SK-N-SH (cell line): ENCODE measurements around the gene MIS18A. TPM values are rescaled to one million over a fixed set of nuclear protein-coding genes. Genes with fewer than 3 reads are reported as not detected.

Experiments used
- CTCF ChIA-PET: fragments of 300-600, 350-600 bp; formaldehyde crosslinking; extraction: SDS; loops from one replicate; lab custom pipeline; 2021; lab: Yijun Ruan, JAX
- POLR2A ChIA-PET: fragments of 350-600 bp; sonication (Branson Sonifier 250); formaldehyde crosslinking; extraction: SDS; loops from one replicate; lab custom pipeline; 2020; ENCODE audit warnings: antibody characterized with exemption, inconsistent platforms; lab: Yijun Ruan, JAX
- DNase-seq: peaks from one replicate; pipeline ENCODE4 v3.0.0; 2012
- H2AFZ ChIP-seq: fragments of 200-600 bp; sonication (generic); 2 replicates; pipeline ENCODE4 v1.8.1; 2016; ENCODE audit warnings: antibody characterized with exemption, mild to moderate bottlenecking, low read depth
- H3F3A ChIP-seq: fragments of 200-600 bp; sonication (generic); replicated peaks from 2 replicates; pipeline ENCODE3; 2016; ENCODE audit warnings: antibody characterized with exemption, mild to moderate bottlenecking; ENCODE audit not compliant: insufficient read depth
- H3K27ac ChIP-seq, 2 experiments: fragments of 200-500 bp in 1 of 2; fragments of 200-600 bp in 1 of 2; sonication (Bioruptor generic) in 1 of 2; sonication (generic), shearing (Covaris generic) in 1 of 2; 2 replicates each; pipeline versions ENCODE4 v1.5.1 to v1.6.1; 2014 to 2016; ENCODE audit warnings: low read depth in 2 of 2, inconsistent platforms in 1 of 2, low read length in 1 of 2, mild to moderate bottlenecking in 1 of 2, mixed read lengths in 1 of 2
- H3K27me3 ChIP-seq: fragments of 200-600 bp; sonication (generic), shearing (Covaris generic); 2 replicates; pipeline ENCODE4 v1.6.1; 2016; ENCODE audit warnings: mixed run types; ENCODE audit not compliant: insufficient read depth
- H3K36me3 ChIP-seq, 2 experiments: fragments of 200-500 bp in 1 of 2; fragments of 200-600 bp in 1 of 2; sonication (Bioruptor generic) in 1 of 2; sonication (generic) in 1 of 2; replicated peaks in 1 of 2; 2 replicates each; pipeline versions ENCODE3 to v1.5.1; 2014 to 2016; ENCODE audit warnings: low read length in 1 of 2, mild to moderate bottlenecking in 1 of 2; ENCODE audit not compliant: insufficient read depth in 2 of 2, control insufficient read depth in 1 of 2
- H3K4me1 ChIP-seq, 2 experiments: fragments of 200-500 bp in 1 of 2; fragments of 200-600 bp in 1 of 2; sonication (Bioruptor generic) in 1 of 2; sonication (generic), shearing (Covaris generic) in 1 of 2; 2 replicates each; pipeline versions ENCODE4 v1.5.1 to v1.6.1; 2014 to 2016; ENCODE audit warnings: low read depth in 1 of 2, low read length in 1 of 2, mixed run types in 1 of 2; ENCODE audit not compliant: insufficient read depth in 2 of 2, control insufficient read depth in 1 of 2
- H3K4me2 ChIP-seq: fragments of 200-600 bp; sonication (generic), shearing (Covaris generic); 2 replicates; pipeline ENCODE4 v1.6.1; 2017; ENCODE audit warnings: mixed run types
- H3K4me3 ChIP-seq, 2 experiments: fragments of 200-500 bp in 1 of 2; fragments of 200-600 bp in 1 of 2; sonication (Bioruptor generic) in 1 of 2; sonication (generic), shearing (Covaris generic) in 1 of 2; 2 replicates each; pipeline versions ENCODE4 v1.5.1 to v1.8.1; 2014 to 2016; ENCODE audit warnings: low read depth in 2 of 2, inconsistent platforms in 1 of 2, low read length in 1 of 2, mild to moderate bottlenecking in 1 of 2, mixed read lengths in 1 of 2, moderate library complexity in 1 of 2
- H3K79me2 ChIP-seq: fragments of 200-600 bp; sonication (generic); 2 replicates; pipeline ENCODE4 v1.8.1; 2017; ENCODE audit warnings: mild to moderate bottlenecking; ENCODE audit not compliant: insufficient read depth
- H3K9ac ChIP-seq: fragments of 200-600 bp; sonication (generic); 2 replicates; pipeline ENCODE4 v1.6.1; 2017; ENCODE audit warnings: mixed run types
- H3K9me2 ChIP-seq: fragments of 200-600 bp; sonication (generic); 2 replicates; pipeline ENCODE4 v1.6.1; 2017; ENCODE audit warnings: mixed run types
- H3K9me3 ChIP-seq: fragments of 200-600 bp; sonication (generic); 2 replicates; pipeline ENCODE4 v1.6.1; 2017; ENCODE audit warnings: mixed run types, mild to moderate bottlenecking, moderate library complexity
- H4K20me1 ChIP-seq: fragments of 200-600 bp; sonication (generic); 2 replicates; pipeline ENCODE4 v1.6.1; 2017; ENCODE audit warnings: mild to moderate bottlenecking, mixed run types; ENCODE audit not compliant: insufficient read depth
- CHD2 ChIP-seq: fragments of 150-350 bp; IDR thresholded peaks from 2 replicates; pipeline ENCODE4 v1.6.1; 2018; ENCODE audit warnings: low read length; ENCODE audit not compliant: partially characterized antibody
- ELF1 ChIP-seq: IDR thresholded peaks from 2 replicates; pipeline ENCODE4 v1.4.0; 2012
- EZH2phosphoT487 ChIP-seq: fragments of 200-600 bp; sonication (generic); IDR thresholded peaks from 2 replicates; pipeline ENCODE4 v1.6.1; 2017; ENCODE audit warnings: low read depth, mixed run types, mild to moderate bottlenecking, antibody characterized with exemption, moderate library complexity, borderline replicate concordance
- GATA2 ChIP-seq: sonication (generic); formaldehyde crosslinking; IDR thresholded peaks from 2 replicates; pipeline ENCODE4 v1.5.0; 2020; ENCODE audit warnings: mild to moderate bottlenecking, missing genetic modification reagents
- MXI1 ChIP-seq: IDR thresholded peaks from 2 replicates; pipeline ENCODE4 v1.6.1; 2012; ENCODE audit warnings: mild to moderate bottlenecking, low read depth, low read length, improper control_type of control experiment
- NFIC ChIP-seq: IDR thresholded peaks from 2 replicates; pipeline ENCODE4 v1.4.0; 2012; ENCODE audit warnings: borderline replicate concordance
- RAD21 ChIP-seq: IDR thresholded peaks from 2 replicates; pipeline ENCODE4 v1.6.1; 2012; ENCODE audit warnings: mild to moderate bottlenecking, low read length
- SIN3A ChIP-seq: IDR thresholded peaks from 2 replicates; pipeline ENCODE4 v1.6.1; 2012; ENCODE audit warnings: low read depth, mild to moderate bottlenecking, low read length, moderate library complexity, borderline replicate concordance
- YY1 ChIP-seq: IDR thresholded peaks from 2 replicates; pipeline ENCODE4 v1.4.0; 2012; ENCODE audit warnings: low read depth, mild to moderate bottlenecking
- polyA plus RNA-seq, 3 experiments: library from polyadenylated mRNA; depleted of rRNA; stranded (reverse); fragments of >200 nt; gene quantifications; 2 replicates each; pipeline ENCODE4 v1.2.3, GENCODE V29; 2012
- TF ChIP-seq, protein P1 (sequence below): IDR thresholded peaks from 2 replicates; pipeline ENCODE4; 2012
- TF ChIP-seq, protein P2 (sequence below): fragments of 200-600 bp; sonication (generic); IDR thresholded peaks from 2 replicates; pipeline ENCODE4 v1.6.1; 2017; ENCODE audit warnings: antibody characterized with exemption, mild to moderate bottlenecking, moderate library complexity
- TF ChIP-seq, protein P3 (sequence below): IDR thresholded peaks from 2 replicates; pipeline ENCODE4 v1.4.0; 2012; ENCODE audit warnings: low read depth
- TF ChIP-seq, protein P4 (sequence below): IDR thresholded peaks from 2 replicates; pipeline ENCODE4 v1.4.0; 2012; ENCODE audit warnings: low read depth, borderline replicate concordance
- TF ChIP-seq, protein P5 (sequence below): IDR thresholded peaks from 2 replicates; pipeline ENCODE4 v1.6.1; 2012; ENCODE audit warnings: mild to moderate bottlenecking, low read depth, low read length, moderate library complexity
- TF ChIP-seq, protein P6 (sequence below): IDR thresholded peaks from 2 replicates; pipeline ENCODE4 v1.4.0; 2012; ENCODE audit warnings: low read depth, borderline replicate concordance
- TF ChIP-seq, protein P7 (sequence below): fragments of 150-350 bp; IDR thresholded peaks from 2 replicates; pipeline ENCODE4 v1.6.1; 2017; ENCODE audit warnings: antibody characterized with exemption, low read length, low read depth, borderline replicate concordance

Gene MIS18A
- polyA plus RNA-seq, 1 of the 3 experiments (the other 2 are of a cell fraction): 14.2 TPM

DNA sequence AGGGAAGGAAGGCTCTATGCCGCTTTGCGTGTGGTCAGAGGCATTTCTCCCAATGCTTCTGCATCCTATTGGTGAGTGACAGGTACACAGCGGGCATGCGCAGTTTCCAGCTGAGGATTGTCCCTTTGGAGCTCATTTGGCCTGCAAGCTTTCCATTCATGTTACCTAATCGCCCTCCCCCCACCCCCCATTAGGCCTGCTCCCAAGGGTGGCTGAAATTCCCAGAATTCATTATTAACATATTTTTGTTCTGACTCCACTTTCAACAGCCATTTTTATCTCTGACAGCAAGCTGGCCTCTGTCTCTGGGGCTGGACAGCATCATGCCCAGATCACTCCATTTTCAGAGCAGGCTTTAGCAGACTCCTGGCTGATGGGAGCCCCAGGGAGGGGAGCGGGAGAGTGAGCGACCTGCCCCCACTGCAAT, 25.6 kb downstream of the MIS18A start (continued):
- TF ChIP-seq, protein P1, sequence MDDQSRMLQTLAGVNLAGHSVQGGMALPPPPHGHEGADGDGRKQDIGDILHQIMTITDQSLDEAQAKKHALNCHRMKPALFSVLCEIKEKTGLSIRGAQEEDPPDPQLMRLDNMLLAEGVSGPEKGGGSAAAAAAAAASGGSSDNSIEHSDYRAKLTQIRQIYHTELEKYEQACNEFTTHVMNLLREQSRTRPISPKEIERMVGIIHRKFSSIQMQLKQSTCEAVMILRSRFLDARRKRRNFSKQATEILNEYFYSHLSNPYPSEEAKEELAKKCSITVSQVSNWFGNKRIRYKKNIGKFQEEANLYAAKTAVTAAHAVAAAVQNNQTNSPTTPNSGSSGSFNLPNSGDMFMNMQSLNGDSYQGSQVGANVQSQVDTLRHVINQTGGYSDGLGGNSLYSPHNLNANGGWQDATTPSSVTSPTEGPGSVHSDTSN: peak; percentile 82
- TF ChIP-seq ELF1 (no peak), YY1 (peak; percentile 45; the same call in 1 of the 2 replicates), RAD21 (peak; percentile 28), EZH2phosphoT487 (no peak), MXI1 (0 out of 2 replicates have a peak, but pooled peaks have one; percentile 41)

DNA sequence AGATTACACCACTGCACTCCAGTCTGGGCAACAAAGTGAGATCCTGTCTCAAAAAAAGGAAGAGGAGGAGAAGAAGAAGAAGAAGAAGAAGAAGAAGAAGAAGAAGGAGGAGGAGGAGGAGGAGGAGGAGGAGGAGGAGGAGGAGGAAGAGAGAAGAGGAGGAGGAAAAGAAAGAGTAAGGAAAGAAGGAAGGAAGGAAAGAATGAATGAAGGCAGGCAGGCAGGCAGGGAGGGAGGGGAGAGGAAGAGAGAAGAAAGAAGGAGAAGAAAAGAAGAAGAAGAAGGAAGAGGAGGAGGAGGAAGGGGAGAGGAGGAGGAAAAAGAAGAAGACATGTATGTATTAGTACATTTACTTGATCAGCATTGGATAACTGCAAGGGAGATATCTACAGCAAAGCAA, 26.7 kb downstream of the MIS18A start:
- ChIA-PET CTCF (no interaction called here), POLR2A (no interaction called here)
- Histone ChIP-seq H4K20me1 (no peaks in the 10 kb centered on the region), H3K9me3 (no peaks in the 10 kb centered on the region), H3K27me3 (0 out of 2 replicates have a peak, but pooled peaks cover 4% of the 10 kb centered on the region), H3K9me2 (no peaks in the 10 kb centered on the region), H3K27ac (no peak overlapping the region), H3F3A (peaks cover 9% of the 10 kb centered on the region), H3K4me1 (peaks cover 8 to 20% of the 10 kb centered on the region in 2 experiments), H3K79me2 (no peaks in the 10 kb centered on the region), H3K4me2 (no peak overlapping the region), H2AFZ (no peak overlapping the region), H3K36me3 (no peaks in the 10 kb centered on the region), H3K9ac (no peak overlapping the region), H3K4me3 (no peak overlapping the region)
- TF ChIP-seq, protein P2, sequence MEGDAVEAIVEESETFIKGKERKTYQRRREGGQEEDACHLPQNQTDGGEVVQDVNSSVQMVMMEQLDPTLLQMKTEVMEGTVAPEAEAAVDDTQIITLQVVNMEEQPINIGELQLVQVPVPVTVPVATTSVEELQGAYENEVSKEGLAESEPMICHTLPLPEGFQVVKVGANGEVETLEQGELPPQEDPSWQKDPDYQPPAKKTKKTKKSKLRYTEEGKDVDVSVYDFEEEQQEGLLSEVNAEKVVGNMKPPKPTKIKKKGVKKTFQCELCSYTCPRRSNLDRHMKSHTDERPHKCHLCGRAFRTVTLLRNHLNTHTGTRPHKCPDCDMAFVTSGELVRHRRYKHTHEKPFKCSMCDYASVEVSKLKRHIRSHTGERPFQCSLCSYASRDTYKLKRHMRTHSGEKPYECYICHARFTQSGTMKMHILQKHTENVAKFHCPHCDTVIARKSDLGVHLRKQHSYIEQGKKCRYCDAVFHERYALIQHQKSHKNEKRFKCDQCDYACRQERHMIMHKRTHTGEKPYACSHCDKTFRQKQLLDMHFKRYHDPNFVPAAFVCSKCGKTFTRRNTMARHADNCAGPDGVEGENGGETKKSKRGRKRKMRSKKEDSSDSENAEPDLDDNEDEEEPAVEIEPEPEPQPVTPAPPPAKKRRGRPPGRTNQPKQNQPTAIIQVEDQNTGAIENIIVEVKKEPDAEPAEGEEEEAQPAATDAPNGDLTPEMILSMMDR: no peak
- no peak for TF ChIP-seq RAD21
- TF ChIP-seq, protein P3, sequence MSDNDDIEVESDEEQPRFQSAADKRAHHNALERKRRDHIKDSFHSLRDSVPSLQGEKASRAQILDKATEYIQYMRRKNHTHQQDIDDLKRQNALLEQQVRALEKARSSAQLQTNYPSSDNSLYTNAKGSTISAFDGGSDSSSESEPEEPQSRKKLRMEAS: no peak
- no peak for TF ChIP-seq CHD2
- TF ChIP-seq, protein P4, sequence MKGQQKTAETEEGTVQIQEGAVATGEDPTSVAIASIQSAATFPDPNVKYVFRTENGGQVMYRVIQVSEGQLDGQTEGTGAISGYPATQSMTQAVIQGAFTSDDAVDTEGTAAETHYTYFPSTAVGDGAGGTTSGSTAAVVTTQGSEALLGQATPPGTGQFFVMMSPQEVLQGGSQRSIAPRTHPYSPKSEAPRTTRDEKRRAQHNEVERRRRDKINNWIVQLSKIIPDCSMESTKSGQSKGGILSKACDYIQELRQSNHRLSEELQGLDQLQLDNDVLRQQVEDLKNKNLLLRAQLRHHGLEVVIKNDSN: no peak
- TF ChIP-seq, protein P5, sequence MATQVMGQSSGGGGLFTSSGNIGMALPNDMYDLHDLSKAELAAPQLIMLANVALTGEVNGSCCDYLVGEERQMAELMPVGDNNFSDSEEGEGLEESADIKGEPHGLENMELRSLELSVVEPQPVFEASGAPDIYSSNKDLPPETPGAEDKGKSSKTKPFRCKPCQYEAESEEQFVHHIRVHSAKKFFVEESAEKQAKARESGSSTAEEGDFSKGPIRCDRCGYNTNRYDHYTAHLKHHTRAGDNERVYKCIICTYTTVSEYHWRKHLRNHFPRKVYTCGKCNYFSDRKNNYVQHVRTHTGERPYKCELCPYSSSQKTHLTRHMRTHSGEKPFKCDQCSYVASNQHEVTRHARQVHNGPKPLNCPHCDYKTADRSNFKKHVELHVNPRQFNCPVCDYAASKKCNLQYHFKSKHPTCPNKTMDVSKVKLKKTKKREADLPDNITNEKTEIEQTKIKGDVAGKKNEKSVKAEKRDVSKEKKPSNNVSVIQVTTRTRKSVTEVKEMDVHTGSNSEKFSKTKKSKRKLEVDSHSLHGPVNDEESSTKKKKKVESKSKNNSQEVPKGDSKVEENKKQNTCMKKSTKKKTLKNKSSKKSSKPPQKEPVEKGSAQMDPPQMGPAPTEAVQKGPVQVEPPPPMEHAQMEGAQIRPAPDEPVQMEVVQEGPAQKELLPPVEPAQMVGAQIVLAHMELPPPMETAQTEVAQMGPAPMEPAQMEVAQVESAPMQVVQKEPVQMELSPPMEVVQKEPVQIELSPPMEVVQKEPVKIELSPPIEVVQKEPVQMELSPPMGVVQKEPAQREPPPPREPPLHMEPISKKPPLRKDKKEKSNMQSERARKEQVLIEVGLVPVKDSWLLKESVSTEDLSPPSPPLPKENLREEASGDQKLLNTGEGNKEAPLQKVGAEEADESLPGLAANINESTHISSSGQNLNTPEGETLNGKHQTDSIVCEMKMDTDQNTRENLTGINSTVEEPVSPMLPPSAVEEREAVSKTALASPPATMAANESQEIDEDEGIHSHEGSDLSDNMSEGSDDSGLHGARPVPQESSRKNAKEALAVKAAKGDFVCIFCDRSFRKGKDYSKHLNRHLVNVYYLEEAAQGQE: no peak
- TF ChIP-seq, protein P1: no peak
- no peak for TF ChIP-seq NFIC
- TF ChIP-seq SIN3A: no peak
- TF ChIP-seq GATA2 (CRISPR knock-in tag): no peak
- no peak for TF ChIP-seq EZH2phosphoT487
- TF ChIP-seq, protein P6, sequence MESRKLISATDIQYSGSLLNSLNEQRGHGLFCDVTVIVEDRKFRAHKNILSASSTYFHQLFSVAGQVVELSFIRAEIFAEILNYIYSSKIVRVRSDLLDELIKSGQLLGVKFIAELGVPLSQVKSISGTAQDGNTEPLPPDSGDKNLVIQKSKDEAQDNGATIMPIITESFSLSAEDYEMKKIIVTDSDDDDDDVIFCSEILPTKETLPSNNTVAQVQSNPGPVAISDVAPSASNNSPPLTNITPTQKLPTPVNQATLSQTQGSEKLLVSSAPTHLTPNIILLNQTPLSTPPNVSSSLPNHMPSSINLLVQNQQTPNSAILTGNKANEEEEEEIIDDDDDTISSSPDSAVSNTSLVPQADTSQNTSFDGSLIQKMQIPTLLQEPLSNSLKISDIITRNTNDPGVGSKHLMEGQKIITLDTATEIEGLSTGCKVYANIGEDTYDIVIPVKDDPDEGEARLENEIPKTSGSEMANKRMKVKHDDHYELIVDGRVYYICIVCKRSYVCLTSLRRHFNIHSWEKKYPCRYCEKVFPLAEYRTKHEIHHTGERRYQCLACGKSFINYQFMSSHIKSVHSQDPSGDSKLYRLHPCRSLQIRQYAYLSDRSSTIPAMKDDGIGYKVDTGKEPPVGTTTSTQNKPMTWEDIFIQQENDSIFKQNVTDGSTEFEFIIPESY: no peak
- TF ChIP-seq, protein P7, sequence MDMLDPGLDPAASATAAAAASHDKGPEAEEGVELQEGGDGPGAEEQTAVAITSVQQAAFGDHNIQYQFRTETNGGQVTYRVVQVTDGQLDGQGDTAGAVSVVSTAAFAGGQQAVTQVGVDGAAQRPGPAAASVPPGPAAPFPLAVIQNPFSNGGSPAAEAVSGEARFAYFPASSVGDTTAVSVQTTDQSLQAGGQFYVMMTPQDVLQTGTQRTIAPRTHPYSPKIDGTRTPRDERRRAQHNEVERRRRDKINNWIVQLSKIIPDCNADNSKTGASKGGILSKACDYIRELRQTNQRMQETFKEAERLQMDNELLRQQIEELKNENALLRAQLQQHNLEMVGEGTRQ: no peak
- DNase-seq: no peak
